GM21825 (cell line): ENCODE results near the gene DNER.

Experiments used
- ATAC-seq: cut with Tn5 transposase; IDR thresholded peaks from one replicate; pipeline ENCODE4 v1.9.1; 2021; ENCODE audit warnings: mild to moderate bottlenecking, moderate library complexity; ENCODE audit not compliant: unreplicated experiment

DNER gene

GRCh38 chr2:229572507-229573271, 141.7 kb downstream of the DNER start:
- ATAC-seq = no peak

GRCh38 chr2:229571243-229571642, 143.1 kb downstream of the DNER start:
- ATAC-seq = no peak

- ATAC-seq = no peak
Measured at GRCh38 chr2:229566370-229566769, 148.0 kb downstream of the DNER start.

- ATAC-seq = no peak
Measured at GRCh38 chr2:229564300-229564907, 150.0 kb downstream of the DNER start.

- ATAC-seq = no peak
Measured at GRCh38 chr2:229563388-229563787, 151.0 kb downstream of the DNER start.

GRCh38 chr2:229562472-229563127, 151.8 kb downstream of the DNER start:
- ATAC-seq = no peak

GRCh38 chr2:229559986-229560385, 154.4 kb downstream of the DNER start:
- ATAC-seq = no peak

- ATAC-seq = no peak
Measured at GRCh38 chr2:229553091-229553490, 161.3 kb downstream of the DNER start.

GRCh38 chr2:229543176-229543873, 171.0 kb downstream of the DNER start:
- ATAC-seq = no peak

GRCh38 chr2:229539628-229540027, 174.7 kb downstream of the DNER start:
- ATAC-seq = no peak

- no peak for ATAC-seq
Measured at GRCh38 chr2:229531594-229531993, 182.8 kb downstream of the DNER start.

GRCh38 chr2:229530434-229530833, 183.9 kb downstream of the DNER start:
- no peak for ATAC-seq

GRCh38 chr2:229528846-229529245, 185.5 kb downstream of the DNER start:
- no peak for ATAC-seq

GRCh38 chr2:229526951-229527350, 187.4 kb downstream of the DNER start:
- ATAC-seq = no peak

- no peak for ATAC-seq
Measured at GRCh38 chr2:229524799-229525198, 189.6 kb downstream of the DNER start.

- ATAC-seq = no peak
Measured at GRCh38 chr2:229523663-229524062, 190.7 kb downstream of the DNER start.

- no peak for ATAC-seq
Measured at GRCh38 chr2:229521576-229521975, 192.8 kb downstream of the DNER start.

- ATAC-seq = no peak
Measured at GRCh38 chr2:229520691-229521096, 193.7 kb downstream of the DNER start.

GRCh38 chr2:229519655-229520430, 194.5 kb downstream of the DNER start:
- ATAC-seq = no peak

- ATAC-seq = no peak
Measured at GRCh38 chr2:229514273-229514895, 200.0 kb downstream of the DNER start.
